ENCODE data around the gene CCM2L.

The CCM2L gene

DNA sequence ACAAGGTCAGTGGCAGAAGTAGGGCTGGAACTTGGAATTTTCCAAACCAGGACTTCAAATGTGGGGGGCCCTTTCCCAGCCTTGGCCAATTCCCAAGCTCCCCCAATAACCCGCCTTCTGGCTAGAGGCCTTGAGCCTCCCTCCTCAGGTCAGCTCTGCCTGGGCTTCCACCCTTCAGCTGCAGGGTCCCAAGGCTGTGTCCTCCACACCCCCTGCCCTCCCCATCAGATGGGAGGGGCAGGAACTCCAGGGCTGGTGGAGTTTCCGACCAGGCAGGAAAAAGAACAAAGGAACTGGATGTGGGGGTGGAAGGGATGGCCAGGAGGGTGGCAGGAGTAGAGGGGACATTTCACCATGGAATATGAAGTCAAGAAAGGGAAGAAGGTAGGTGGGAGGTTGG lies at the start of gene CCM2L:
Gene CCM2L (plus strand): TSS at position 338 of the 400 bp plus-strand sequence. CDS start 17 bp downstream, at position 355.
- FAIRE-seq: no peak

DNA sequence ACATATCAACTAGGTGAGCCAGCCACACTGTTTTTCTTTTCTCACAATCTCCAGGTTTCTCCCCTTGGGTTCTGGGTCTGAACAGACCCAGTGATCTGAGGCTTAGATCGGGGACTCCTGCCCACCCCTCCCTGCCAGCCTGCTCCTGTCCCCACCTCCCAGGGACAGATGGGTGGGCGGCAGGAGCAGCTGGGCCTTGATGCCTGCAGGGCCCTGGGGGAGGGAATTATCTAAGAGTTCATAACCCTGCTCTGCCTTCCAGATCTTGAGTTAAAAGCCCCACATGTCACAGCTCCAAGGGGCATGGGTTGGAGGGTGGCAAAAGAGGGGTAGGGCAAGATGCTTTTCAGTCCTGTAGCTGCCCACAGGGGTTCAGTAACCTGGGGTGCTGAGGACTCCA lies 47.5 kb upstream of the CCM2L start:
- no peak for FAIRE-seq

DNA sequence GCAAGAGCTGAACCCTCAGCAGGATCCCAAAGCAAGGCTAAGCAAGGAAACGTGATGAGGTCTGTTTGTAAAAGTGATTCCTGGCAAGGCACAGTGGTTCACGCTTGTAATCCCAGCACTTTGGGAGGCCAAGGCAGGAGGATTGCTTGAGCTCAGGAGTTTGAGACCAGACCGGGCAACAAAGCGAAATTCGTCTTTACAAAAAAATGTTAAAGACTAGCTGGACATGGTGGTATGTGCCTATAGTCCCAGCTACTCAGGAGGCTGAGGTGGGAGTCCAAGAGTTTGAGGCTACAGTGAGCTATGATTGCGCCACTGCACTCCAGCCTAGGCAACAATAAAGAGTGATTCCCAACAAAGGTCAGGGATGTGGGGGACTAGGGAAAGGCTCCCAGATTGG lies 46.3 kb upstream of the CCM2L start:
- no peak for FAIRE-seq

DNA sequence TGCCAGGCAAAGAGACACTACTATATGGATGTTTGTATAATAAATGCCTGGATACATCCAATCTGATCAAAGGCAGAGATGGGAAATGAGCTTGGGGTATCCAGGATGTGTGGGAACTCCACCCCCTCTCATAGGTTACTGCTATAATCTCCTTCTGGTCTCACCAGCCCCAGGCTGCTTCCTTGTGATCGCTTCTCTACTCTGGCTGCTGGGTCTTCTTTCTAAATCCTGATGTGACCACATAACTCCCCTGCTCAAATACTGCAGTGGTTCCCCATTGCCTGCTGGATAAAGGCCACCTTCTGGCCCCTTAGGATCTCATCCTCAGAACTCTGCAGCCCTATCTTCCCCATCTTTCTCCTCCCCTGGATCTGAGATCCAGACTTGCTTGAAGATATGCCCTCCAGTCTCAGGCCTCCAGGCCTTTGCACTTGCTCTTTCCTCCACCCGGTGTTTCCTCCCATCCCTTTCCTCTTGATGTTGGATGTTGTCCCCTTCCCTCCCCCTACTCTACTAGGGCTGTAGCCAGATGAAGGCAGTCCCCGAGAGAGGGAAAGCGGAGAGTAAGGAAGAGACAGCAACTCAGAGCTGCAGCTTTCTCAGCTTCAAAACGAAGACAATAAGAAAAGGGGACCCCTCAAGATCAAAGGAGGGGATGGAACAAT lies 43.1 kb upstream of the CCM2L start:
- FAIRE-seq: no peak

DNA sequence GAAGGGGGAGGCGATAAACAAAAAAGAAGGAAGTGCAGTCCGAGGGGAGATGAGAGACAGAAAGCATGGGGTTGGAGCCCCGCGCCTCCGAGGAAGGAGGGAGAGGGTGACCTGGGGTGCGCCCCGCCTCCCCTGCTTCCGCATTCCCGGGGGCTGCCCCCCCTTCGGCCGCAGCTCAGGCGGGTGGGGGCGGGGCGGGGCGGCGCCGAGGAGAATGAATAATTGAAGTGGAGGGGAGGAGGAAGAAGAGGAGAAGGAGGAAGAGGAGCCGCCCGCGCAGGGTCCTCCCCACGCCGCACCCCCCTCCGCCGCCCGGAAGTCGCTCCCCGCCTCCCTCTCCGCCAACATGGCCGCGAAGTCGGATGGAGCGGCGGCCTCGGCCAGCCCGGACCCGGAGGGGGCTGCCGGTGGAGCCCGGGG lies 42.4 kb upstream of the CCM2L start, which contains the start of gene XKR7:
Gene XKR7 (plus strand): TSS at position 322 of the 420 bp plus-strand sequence. CDS start 25 bp downstream, at position 347.
- FAIRE-seq: no peak

DNA sequence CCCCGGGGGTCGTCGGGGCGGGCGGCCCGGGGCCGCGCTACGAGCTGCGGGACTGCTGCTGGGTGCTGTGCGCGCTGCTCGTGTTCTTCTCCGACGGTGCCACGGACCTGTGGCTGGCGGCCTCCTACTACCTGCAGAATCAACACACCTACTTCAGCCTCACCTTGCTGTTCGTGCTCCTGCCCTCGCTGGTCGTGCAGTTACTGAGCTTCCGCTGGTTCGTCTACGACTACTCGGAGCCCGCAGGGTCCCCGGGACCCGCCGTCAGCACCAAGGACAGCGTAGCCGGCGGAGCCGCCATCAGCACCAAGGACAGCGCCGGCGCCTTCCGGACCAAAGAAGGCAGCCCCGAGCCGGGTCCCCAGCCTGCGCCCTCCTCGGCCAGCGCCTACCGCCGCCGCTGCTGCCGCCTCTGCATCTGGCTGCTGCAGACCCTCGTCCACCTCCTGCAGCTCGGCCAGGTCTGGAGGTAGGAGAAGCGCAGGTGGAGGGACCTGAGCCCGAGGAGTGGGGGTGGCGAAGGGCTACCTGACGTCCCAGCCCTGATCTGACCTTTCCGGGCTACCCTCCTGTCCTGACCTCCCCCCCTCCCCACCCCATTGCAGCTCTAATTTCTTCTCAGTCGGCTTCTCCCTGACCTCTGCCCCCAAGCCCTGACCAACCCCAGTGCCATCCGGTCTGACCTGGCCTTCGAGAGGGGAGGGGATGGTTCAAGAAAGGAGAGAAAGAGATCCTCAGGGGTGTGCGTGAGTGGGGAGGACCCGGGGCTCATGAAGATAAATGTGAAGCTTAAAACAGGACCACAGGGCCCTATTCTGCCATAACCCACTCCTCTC lies 41.7 kb upstream of the CCM2L start:
- no peak for FAIRE-seq

DNA sequence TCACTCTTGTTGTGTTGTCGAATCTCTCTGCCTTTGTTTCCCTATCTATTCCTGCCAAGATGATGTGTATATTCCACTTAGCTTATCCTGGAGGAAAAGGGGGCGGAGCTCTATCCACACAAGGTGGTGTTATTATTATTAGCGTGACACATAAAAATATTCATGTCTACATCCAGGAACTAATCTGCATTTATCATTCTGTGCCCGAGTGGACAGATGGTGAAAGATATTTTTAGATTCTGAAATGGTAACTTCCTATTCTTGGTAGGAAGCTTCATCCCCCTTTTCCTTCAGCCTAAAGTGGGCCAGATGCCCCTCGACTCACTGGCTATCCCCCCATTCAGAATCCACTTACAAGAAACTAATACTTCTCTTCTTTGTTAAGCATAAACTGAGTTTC lies 40.2 kb upstream of the CCM2L start:
- no peak for FAIRE-seq

DNA sequence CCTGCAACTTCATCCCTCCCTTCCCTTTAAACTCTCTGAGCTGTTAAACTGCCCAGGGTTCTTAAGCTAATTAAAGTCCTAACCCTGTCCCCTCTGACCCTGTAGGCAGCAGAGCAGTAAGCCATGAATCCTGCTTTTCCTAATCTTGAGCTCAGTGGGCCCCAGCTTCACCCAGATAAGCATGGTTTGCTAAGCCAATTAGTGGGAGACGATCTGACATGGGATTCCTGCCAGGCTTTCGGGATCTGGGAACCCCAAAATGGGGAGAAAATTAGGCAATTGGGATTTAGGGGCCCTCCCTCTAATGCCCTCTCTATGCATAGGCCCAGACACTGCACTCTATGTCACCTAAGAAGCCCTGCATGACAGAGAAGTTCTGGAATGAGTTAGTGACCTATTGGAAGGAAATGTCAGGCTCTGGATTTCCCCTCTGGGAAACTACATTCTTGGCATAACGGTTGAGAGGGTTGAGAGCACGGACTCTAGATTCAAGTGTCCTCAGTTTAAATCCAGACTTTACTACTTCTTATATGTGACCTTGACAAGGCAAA lies 37.7 kb upstream of the CCM2L start:
- no peak for FAIRE-seq

DNA sequence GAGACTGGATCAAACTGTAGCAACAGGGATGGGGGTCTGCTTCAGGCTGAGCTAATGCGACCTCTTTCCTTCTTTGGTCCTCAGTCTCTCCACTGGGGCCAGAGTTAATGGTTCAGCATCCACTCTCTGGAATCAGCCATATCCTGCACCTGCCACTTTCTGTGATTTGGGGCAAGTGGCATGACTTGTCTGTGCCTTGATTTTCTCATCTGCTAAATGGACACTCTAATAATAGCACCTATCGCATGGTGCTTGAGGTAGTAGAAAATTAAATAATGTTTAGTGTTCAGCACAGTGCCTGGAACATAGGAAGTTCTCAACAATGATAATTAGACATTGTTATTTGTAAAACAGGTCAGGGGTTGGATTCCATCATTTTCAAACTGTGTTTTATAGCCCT lies 35.9 kb upstream of the CCM2L start:
- no peak for FAIRE-seq

DNA sequence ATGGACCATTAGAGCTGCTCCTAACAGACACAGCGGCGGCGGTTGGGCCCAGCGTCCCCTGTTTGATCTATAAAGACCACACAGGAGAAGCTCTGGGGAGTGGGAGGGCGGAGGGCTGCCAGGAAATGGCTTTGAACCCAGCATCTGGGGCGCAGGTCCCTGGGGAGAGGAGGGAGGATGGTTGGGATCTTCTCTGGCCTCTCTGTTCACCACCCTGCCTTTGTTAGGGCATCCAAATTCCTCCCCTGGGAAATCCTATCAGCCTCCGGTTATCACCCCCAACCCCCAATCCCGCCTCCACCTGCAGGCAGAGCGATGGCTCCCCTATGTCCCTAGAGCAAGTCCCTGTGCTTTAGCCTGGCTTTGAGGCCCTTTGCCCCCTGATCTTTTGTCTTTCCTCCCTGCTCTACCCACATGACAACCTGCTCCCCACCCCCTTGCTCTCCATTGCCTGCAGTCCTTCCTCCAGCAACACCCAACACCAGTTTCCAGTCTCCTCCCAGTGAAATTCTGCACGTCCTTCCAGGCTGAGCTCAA lies 35.2 kb upstream of the CCM2L start:
- no peak for FAIRE-seq

DNA sequence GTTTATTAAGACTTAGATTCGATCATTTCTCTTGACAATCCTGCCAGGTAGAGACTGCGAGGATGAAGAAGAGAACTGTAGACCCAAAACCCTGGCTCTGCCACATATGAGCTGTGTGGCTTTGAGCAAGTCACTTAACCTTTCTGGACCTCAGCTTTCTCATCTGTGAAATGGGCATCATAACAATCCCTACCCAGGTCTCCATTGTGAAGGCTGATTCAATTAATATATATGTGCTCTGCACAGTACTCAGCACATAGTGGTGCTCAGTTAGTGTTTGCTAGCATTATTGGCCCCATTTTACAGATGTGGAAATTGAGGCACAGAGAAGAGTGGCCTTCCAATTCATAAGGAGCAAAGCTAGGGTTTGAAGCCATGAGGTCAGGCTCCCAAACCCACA lies 34.4 kb upstream of the CCM2L start:
- no peak for FAIRE-seq

DNA sequence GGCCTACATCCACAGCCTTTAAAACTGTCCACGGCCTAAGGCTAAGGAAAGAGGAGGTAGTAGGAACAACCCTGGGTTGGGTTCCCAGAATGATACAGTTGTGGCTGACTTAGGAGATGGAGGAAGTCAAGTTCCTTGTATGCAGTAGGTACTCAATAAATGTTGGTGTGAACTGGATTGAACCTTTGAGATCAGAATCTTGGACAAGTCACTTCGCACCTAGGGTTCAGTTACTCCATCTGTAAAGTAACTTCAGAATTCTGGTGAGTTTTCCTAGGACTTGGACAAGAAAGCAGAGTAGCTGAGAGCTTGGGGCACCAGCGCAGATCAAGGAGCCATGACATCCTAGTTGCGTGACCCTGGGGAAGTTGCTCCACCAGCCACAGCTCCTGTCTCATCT lies 33.2 kb upstream of the CCM2L start:
- FAIRE-seq: no peak

DNA sequence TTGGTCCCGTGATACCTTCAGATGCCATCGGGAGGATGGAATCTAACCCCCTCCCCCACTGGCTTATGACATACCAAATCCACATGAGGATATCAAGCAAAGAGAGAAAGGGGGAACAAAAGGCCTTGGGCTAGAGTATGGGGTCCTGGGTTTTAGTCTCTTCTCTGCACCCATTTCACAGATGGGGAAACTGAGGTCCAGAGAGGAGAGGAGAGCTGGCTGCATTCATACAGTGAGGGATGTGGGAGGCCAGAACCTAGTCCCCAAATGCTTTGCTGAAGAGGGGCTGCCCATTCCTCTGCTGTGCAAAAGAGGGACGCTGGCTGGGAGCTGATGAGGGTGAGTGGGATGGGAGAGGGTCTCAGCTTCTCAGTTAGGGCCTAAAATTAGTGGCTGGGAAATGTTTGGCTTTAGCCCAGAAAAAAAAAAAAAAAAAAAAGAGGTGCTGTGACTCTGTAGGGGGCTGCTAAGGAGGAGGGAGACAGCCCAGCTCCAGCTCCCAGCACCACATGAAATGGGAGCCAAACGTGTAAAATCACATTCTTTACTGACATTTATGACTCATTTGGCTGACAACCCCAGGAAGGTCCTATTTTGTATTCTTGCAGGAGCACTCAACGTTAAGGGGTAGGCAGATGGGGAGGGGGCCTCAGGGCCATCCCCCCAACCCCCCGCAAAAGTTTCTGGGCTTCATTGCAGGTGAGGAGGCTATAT lies 30.4 kb upstream of the CCM2L start:
- no peak for FAIRE-seq

DNA sequence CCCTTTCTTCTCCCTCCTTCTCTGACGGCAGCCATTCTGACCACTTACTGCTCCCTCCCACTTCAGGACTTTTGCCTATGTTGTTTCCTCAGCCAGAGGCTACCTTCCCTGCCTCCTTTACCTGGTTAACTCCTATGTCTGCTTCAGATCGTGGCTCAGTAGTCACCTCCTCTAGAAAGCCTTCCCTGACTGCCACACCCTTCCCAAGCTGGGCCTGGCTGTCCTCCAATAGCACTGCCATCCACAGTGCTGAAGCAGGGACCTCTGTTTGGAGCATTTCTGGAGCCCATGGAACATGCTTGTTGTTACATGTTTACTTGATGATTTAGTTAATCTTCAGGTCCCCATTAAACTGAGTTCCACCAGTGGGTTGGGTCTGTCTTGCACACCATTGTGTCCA lies 28.5 kb upstream of the CCM2L start:
- FAIRE-seq: no peak

DNA sequence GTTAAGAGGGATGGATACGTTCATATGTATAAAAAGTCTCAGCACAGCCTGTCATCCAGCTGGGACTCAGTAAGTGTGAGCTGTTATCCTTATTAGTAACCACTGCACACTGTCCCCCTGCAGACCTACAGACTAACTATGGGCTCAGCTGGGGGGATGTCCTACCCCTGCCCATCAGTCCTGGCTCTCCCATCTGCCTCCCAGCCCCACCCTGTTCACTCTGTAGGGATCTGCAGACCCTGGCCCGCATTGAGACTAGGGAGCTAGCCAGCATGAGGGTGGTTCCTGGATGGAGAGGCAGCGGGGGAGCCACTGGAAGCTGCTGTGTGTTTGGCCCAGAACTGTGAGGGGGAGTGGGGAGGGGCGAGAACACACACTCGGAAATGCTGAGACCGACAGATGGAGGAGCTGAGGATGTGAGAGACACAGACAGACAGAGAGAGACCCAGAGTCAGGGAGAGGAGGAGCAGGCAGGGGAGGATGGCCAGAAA lies 25.2 kb upstream of the CCM2L start:
- FAIRE-seq: no peak

DNA sequence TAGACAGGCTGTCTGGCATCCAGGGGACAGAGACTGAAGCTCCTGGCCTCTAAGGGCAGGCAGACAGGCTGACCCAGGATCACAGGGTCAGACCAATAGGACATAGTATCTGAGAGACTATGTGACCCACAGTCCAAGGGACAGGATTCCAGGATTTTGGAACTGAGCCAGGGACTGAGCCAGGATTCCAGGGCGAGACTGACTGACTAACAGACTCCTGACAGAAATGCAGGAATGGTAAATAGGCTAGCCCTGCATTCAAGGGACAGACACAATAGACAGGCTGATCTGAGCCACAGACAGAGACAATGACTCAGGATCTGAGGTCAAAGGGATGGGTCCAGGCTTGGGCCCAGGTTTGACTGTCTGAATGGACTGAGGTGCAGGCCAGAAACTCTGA lies 22.5 kb upstream of the CCM2L start:
- no peak for FAIRE-seq

DNA sequence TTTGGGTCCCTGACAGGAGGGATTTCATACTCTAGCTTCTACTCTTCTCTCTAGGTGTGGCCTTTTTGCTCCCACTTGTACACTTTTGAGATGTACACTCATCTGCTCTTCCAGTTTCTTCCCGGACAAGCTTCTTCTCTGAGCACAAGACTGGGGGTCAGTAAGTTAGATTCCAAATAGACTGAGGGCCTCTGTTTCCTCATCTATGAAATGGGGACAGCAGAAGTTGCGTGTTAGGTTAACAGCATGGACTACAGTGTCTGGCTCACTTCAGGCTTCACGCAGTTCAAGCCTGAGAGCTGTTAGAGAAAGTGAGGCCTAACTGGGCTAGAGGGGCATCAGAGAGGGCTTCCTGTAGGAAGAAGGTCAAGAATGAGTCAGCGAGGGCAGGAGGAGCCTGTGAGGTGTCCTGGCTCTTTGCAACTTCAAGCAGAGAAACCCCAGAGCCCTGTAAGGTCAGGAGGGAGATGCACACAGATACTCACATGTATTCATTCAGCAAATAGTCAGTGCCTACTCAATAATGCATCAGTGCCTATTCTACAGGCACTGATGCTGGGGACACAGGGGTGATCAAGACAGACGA lies 21.7 kb upstream of the CCM2L start:
- no peak for FAIRE-seq

DNA sequence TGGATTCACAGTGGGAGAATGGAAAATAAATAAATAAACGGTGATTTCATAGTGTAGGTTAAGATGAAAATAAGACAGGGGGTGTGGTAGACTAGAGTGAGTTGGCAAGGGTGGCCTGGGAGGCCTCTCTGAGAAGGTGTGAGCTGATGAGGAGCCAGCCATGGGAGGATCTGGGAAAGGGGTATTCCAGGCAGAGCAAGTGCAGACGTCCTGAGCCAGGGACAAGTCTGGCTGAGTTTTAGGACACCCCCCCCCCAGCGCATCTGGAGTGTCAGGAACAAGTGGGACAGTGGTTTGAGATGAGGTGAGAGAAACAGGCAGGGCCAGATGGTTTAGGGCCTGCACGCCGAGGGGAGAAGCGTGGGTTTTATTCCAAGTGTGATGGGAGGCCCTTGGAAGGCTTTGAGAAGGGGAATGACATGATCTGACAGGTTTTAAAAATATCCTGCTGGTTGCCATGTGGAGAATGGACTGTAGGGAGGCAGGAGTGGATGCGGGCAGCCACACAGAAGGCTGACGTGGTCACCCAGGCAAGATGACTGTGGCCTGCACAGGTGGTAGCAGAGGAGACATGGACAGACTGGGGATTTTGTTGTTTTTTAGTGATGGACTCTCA lies 21.1 kb upstream of the CCM2L start:
- FAIRE-seq: no peak

DNA sequence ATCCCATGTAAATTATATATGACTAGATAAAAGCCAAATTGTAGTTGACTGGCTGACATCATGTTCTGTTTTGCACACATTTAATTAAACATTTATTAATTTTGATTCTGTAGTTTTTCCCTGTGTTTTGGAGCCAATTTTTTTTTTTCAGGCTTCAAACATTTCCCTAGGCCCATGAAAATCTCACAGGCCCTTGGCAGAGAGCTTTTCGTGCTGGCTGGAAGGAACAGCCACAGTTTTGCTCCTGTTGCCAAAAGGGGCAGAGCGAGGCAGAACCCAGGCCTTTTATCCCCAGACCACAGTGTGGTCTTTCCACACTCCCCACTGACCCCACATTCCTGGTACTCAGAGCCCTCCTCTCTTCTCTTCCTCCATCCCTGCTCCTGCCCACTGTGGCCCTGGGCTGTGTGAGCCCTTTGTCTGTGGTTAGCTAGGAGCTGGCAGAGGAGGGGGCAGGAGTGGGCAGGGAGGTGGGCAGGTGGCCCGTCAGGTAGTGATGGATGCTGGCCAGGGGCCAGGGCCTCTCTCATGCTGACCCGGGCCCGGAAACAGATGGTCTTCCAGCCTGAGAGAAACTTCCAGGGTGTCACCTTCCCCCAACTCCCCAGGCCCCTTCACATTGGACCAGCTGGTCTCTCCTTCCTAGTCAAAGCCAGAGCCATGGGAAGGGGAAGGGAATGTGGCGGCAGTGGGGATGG lies 19.4 kb upstream of the CCM2L start:
- FAIRE-seq: no peak

DNA sequence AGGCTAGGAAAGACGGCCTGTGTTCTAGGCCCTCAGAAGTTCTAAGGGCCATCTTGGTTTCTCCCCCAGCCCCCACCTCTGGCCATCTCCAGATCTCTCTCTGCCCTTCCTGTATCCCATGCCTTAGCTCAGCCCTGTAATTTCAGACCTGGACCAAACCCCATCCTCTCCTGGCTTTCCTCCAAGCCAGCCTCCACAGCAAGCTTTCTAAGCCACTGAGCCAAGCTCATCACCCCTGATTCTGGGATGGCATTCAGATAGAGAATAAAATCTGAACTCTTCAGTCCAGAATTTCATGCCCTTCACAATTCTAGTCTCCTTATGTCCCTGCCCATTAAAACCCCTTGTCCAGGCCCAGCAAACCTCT lies 18.9 kb upstream of the CCM2L start:
- no peak for FAIRE-seq

DNA sequence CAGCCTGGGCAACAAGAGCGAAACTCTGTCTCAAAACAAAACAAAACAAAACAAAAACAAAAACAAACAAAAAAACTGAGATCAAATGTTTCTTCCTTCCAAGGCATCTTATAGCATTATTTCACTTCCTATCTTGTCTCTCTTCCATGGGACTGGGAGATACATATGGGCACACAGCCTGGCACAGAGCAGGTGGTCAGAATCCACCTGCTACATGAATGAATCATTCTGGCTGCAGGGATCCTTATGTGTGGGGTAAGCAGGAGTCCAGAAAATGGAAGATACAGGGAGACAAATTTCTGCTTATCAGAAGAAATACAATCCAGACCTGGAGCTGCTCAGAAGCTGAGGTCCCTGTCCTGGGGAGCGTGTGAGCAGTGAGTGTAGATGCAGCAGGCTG lies 18.2 kb upstream of the CCM2L start:
- FAIRE-seq: no peak

DNA sequence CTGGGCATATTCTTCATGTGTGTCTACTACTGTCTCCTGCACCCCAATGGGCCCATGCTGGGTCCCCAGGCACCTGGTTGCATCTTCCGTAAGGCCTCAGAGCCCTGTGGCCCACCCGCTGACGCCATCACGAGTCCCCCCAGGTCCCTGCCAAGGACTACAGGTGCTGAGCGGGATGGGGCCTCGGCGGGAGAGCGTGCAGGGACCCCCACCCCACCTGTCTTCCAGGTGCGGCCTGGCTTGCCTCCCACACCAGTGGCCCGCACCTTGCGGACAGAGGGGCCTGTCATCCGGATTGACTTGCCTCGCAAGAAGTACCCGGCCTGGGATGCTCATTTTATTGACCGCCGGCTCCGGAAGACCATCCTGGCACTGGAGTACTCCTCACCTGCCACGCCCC lies 13.2 kb upstream of the CCM2L start:
- FAIRE-seq: no peak

Data from A204.1 (cell line).